Thyroid gland (tissue), 4 donors: ENCODE data around the gene SESN3. TPM values are rescaled to one million over a fixed set of nuclear protein-coding genes. Genes with fewer than 3 reads are reported as not detected.

Experiments
- DNase-seq, 2 donors: peaks; one replicate each; pipeline ENCODE4 v3.0.0-alpha.2; 2019
- H3K27ac ChIP-seq, 3 donors: fragments of 200-600 bp; sonication (generic); 1 replicate in 2 of 3; 2 replicates in 1 of 3; pipeline ENCODE4 v1.5.1; 2016 to 2019; ENCODE audit warnings: mild to moderate bottlenecking in 1 of 3, moderate library complexity in 1 of 3
- H3K27me3 ChIP-seq: fragments of 200-600 bp; sonication (generic); one replicate; pipeline ENCODE4 v1.5.1; 2019
- H3K36me3 ChIP-seq, 2 donors: fragments of 200-600 bp; sonication (generic); one replicate each; pipeline ENCODE4 v1.5.1; 2016 to 2019
- H3K4me1 ChIP-seq, 2 donors: fragments of 200-600 bp; sonication (generic); one replicate each; pipeline ENCODE4 v1.5.1; 2017 to 2019
- H3K4me3 ChIP-seq, 3 donors: fragments of 200-600 bp; sonication (generic); replicated peaks in 1 of 3; 1 replicate in 2 of 3; 2 replicates in 1 of 3; pipeline ENCODE4 v1.5.1; 2016; ENCODE audit warnings: mild to moderate bottlenecking in 1 of 3
- H3K9me3 ChIP-seq: fragments of 200-600 bp; sonication (generic); one replicate; pipeline ENCODE4 v1.5.1; 2017
- POLR2A ChIP-seq, 2 donors: fragments of 450-650 bp; IDR thresholded peaks; one replicate each; pipeline ENCODE4 v1.6.1; 2017; ENCODE audit warnings: antibody characterized with exemption in 2 of 2, mild to moderate bottlenecking in 2 of 2, moderate library complexity in 1 of 2
- WGBS, 2 donors: methylation state at CpG; one replicate each; pipeline ENCODE4 v1.1.5; 2017; 5-methylcytosine and 5-hydroxymethylcytosine counted together
- intact Hi-C: fragments of 100-400 bp; cut with DNase I; formaldehyde crosslinking; loops from one replicate; pipeline ENCODE4 v1.15.1; 2023
- total RNA-seq, 4 donors: library from RNA; depleted of rRNA; stranded (reverse); fragments of >200 nt; gene quantifications; one replicate each; pipeline ENCODE4 v1.2.3, GENCODE V29; 2016
- TF ChIP-seq, protein P1 (sequence below), 6 experiments: fragments of 200-600 bp in 3 of 6; fragments of 450-650 bp in 3 of 6; sonication (generic) in 3 of 6; IDR thresholded peaks; one replicate each; pipeline ENCODE4 v1.5.1; 2016 to 2019; ENCODE audit warnings: antibody characterized with exemption in 6 of 6, mild to moderate bottlenecking in 2 of 6, inconsistent platforms in 1 of 6, moderate library complexity in 1 of 6

SESN3 gene
- total RNA-seq, 4 donors from 2014 or later = 54.3 to 82.2 (median 71.8) TPM

DNA sequence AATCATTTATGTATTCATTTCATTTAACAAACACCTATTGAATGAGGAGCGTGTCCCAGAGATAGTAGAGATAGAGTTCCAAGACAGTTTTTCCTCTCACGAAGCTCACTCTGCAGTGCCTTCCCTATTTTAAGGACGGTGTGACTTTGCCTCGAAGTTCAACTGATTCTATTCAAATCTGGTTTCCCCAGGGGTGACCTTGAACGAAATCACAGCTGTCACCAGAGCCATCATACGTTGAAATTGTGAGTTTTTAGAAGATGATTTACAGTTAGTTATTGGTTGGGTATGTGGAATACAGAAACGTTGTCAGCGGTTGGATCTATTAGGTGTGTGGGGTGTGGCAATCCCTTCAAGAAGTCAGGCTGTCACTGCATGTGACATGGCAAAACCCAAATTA is 33.9 kb upstream of the SESN3 start:
- 89 to 97% methylated on average over 8 of the region's 8 CpGs for WGBS, 2 donors
- DNase-seq = no peak
- intact Hi-C loops = no loop called here
- peaks cover 27 to 44% of the 10 kb centered on the region in 2 donors for H3K4me1 ChIP-seq
- H3K4me3 ChIP-seq = no peak overlapping the region
- H3K36me3 ChIP-seq = no peaks in the 10 kb centered on the region
- H3K27ac ChIP-seq = peak overlapping the region in 1 of 3 donors; percentile 70
- H3K9me3 ChIP-seq = no peaks in the 10 kb centered on the region
- no peaks in the 10 kb centered on the region for H3K27me3 ChIP-seq
- TF ChIP-seq POLR2A (IDR thresholded peaks at IDR 0.05) = no peak
- TF ChIP-seq, protein P1, sequence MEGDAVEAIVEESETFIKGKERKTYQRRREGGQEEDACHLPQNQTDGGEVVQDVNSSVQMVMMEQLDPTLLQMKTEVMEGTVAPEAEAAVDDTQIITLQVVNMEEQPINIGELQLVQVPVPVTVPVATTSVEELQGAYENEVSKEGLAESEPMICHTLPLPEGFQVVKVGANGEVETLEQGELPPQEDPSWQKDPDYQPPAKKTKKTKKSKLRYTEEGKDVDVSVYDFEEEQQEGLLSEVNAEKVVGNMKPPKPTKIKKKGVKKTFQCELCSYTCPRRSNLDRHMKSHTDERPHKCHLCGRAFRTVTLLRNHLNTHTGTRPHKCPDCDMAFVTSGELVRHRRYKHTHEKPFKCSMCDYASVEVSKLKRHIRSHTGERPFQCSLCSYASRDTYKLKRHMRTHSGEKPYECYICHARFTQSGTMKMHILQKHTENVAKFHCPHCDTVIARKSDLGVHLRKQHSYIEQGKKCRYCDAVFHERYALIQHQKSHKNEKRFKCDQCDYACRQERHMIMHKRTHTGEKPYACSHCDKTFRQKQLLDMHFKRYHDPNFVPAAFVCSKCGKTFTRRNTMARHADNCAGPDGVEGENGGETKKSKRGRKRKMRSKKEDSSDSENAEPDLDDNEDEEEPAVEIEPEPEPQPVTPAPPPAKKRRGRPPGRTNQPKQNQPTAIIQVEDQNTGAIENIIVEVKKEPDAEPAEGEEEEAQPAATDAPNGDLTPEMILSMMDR (IDR thresholded peaks at IDR 0.05) = no peak

GRCh38 chr11:95262994-95263765 is 32.2 kb upstream of the SESN3 start:
- Histone ChIP-seq H3K9me3 (no peaks in the 10 kb centered on the region), H3K36me3 (no peaks in the 10 kb centered on the region), H3K27me3 (no peaks in the 10 kb centered on the region), H3K27ac (no peak overlapping the region), H3K4me3 (no peak overlapping the region), H3K4me1 (peaks cover 23 to 39% of the 10 kb centered on the region in 2 donors)
- intact Hi-C loops = no loop called here
- TF ChIP-seq, protein P1 (IDR thresholded peaks at IDR 0.05) = peak in 2 of 6 experiments; percentile 6 to 27
- TF ChIP-seq POLR2A (IDR thresholded peaks at IDR 0.05) = no peak
- 73 to 85% methylated on average over 2 of the region's 2 CpGs for WGBS, 2 donors
- DNase-seq = no peak

DNA sequence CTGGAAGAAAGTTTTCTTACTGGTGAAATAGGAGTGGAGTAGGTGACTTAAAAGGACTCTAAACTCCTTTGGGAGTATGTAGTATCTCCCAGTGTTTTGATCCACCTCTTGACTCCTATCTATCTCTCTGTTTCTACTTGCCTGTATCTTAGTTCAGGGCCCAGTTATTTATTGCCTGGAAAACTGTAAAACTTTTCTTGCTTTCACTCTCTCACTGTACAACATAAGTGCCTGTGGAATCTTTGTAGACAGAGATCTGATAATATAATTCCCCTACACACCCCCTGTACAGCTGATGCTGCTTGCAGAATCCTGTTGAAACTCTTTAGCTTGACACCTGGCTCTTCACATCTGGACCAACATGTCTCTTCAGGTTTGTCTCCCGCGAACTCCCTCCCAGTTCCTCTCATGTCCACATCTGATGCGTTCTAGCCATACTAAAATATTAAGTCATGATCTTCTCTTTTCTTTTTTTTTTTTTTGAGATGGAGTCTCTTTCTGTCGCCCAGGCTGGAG is 26.5 kb upstream of the SESN3 start:
- Histone ChIP-seq H3K4me3 (no peak overlapping the region), H3K27ac (no peak overlapping the region), H3K27me3 (no peaks in the 10 kb centered on the region), H3K9me3 (no peaks in the 10 kb centered on the region), H3K36me3 (no peaks in the 10 kb centered on the region), H3K4me1 (peaks cover 12 to 19% of the 10 kb centered on the region in 2 donors)
- WGBS, 2 donors = 97% methylated on average over 4 of the region's 4 CpGs
- TF ChIP-seq, protein P1 (IDR thresholded peaks at IDR 0.05) = no peak
- no peak for TF ChIP-seq POLR2A (IDR thresholded peaks at IDR 0.05)
- DNase-seq = no peak
- intact Hi-C loops = no loop called here

GRCh38 chr11:95256321-95256779 is 25.3 kb upstream of the SESN3 start:
- intact Hi-C loops = no loop called here
- H3K4me3 ChIP-seq = no peak overlapping the region
- TF ChIP-seq, protein P1 (IDR thresholded peaks at IDR 0.05) = no peak
- no peak for TF ChIP-seq POLR2A (IDR thresholded peaks at IDR 0.05)
- 83 to 85% methylated on average over 9 of the region's 9 CpGs for WGBS, 2 donors
- H3K27me3 ChIP-seq = no peaks in the 10 kb centered on the region
- H3K27ac ChIP-seq = no peak overlapping the region
- H3K4me1 ChIP-seq = peaks cover 12 to 19% of the 10 kb centered on the region in 2 donors
- no peaks in the 10 kb centered on the region for H3K9me3 ChIP-seq
- no peaks in the 10 kb centered on the region for H3K36me3 ChIP-seq
- no peak for DNase-seq
